Measurements from ENCODE around the gene EMSY. TPM values are rescaled to one million over a fixed set of nuclear protein-coding genes. Genes with fewer than 3 reads are reported as not detected.

Gene EMSY
- total and polyA plus RNA-seq, 2 donors (not counting 3 experiments of a cell fraction or from before 2014, with no cell fraction given) = 18.3 to 25.7 TPM

- Histone ChIP-seq H3K36me3 (ENCODE audit: control insufficient read depth in 2 of 2, extremely low read depth in 1 of 2, insufficient read depth in 2 of 2, low read length in 2 of 2) (no peaks in the 10 kb centered on the region), H3K4me1 (ENCODE audit: control insufficient read depth, extremely low read depth, insufficient read depth, low read length) (peaks cover 9% of the 10 kb centered on the region), H3K27ac (ENCODE audit: insufficient read depth, low read depth, low read length) (no peak overlapping the region), H3K9me1 (replicated peaks; ENCODE audit: control insufficient read depth, extremely low read depth, insufficient read depth, low read length) (no peaks in the 10 kb centered on the region), H4K20me1 (replicated peaks; ENCODE audit: control insufficient read depth, extremely low read depth, insufficient read depth, low read length) (no peaks in the 10 kb centered on the region), H3K27me3 (ENCODE audit: control insufficient read depth in 2 of 2, insufficient read depth in 2 of 2, low read length in 2 of 2) (no peaks in the 10 kb centered on the region), H3K79me2 (ENCODE audit: control insufficient read depth, insufficient read depth, low read length) (no peaks in the 10 kb centered on the region), H2AFZ (ENCODE audit: low read depth, low read length) (no peak overlapping the region), H3K4me2 (ENCODE audit: insufficient read depth, low read length) (no peak overlapping the region), H3K4me3 (replicated peaks in 1 of 3; ENCODE audit: insufficient read depth in 1 of 3, low read depth in 1 of 3, low read length in 3 of 3) (no peak overlapping the region), H3K9me3 (replicated peaks; ENCODE audit: control insufficient read depth, insufficient read depth, low read length) (no peaks in the 10 kb centered on the region), H3K9ac (replicated peaks; ENCODE audit: extremely low read depth, insufficient read depth, low read length) (no peak overlapping the region)
- dilution Hi-C loops (cut with MboI; ENCODE audit: extremely low pct_ligation_motif_present, low sequenced_read_pairs) = no loop called here
- ChIA-PET POLR2A (interaction anchor here (1.0 to 1.2 kb wide), 2 partner anchors 11 to 71 kb away, joined by 3 read pairs; partner anchors contain the start of gene LRRC32), CTCF (interaction anchor here (0.6 to 3.2 kb wide), 22 partner anchors 9 to 122 kb away, joined by 3 to 60 read pairs (median 5); partner anchors contain the start of gene LRRC32)
- DNase-seq (ENCODE audit: low read depth, low spot score) (no peak), FAIRE-seq (no peak)
- intact Hi-C loops (cut with micrococcal nuclease) = no loop called here
- no peak for TF ChIP-seq FOS (IDR thresholded peaks at IDR 0.05; ENCODE audit: borderline replicate concordance, insufficient read depth, low read length)
- TF ChIP-seq MAX (IDR thresholded peaks at IDR 0.05; ENCODE audit: insufficient read depth, insufficient read length) = no peak
- no peak for TF ChIP-seq GATA2 (IDR thresholded peaks at IDR 0.05; ENCODE audit: insufficient read depth, insufficient read length, low read depth, low read length)
- BruUV-seq (replicated peaks) = no TSS peak
Observed at GRCh38 chr11:76599041-76600013, 154.5 kb downstream of the EMSY start.

DNA sequence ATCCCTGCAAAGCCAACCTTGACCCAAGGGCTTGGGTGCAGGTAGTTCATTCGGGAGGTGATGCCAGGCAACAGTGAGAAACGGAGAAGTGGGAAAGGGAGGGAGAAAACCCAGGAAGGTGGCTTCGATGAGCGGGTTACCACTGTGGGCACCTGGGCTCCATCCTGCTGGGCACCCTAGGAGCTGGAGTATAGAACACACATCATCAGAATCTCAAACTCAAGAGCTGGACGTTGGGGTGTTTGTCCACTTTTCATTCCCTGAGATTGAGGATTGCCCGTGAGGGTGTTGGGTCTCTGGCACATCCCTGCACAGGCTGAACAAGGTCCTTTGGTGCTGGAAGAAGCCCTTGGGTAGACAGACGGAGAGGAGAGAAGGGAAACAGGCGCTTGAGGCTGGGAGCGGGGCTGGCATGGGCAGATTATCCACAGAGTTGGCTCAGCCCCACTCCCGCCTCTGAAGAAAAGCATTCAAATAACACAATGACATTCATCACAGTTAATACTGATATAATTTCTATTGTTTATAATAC lies 155.4 kb downstream of the EMSY start:
- Histone ChIP-seq H3K4me3 (replicated peaks in 1 of 3; ENCODE audit: insufficient read depth in 1 of 3, low read depth in 1 of 3, low read length in 3 of 3) (no peak overlapping the region), H3K9me1 (replicated peaks; ENCODE audit: control insufficient read depth, extremely low read depth, insufficient read depth, low read length) (no peaks in the 10 kb centered on the region), H3K79me2 (ENCODE audit: control insufficient read depth, insufficient read depth, low read length) (no peaks in the 10 kb centered on the region), H3K27ac (ENCODE audit: insufficient read depth, low read depth, low read length) (no peak overlapping the region), H3K27me3 (ENCODE audit: control insufficient read depth in 2 of 2, insufficient read depth in 2 of 2, low read length in 2 of 2) (no peaks in the 10 kb centered on the region), H3K4me1 (ENCODE audit: control insufficient read depth, extremely low read depth, insufficient read depth, low read length) (peaks cover 9% of the 10 kb centered on the region), H3K9ac (replicated peaks; ENCODE audit: extremely low read depth, insufficient read depth, low read length) (no peak overlapping the region), H4K20me1 (replicated peaks; ENCODE audit: control insufficient read depth, extremely low read depth, insufficient read depth, low read length) (no peaks in the 10 kb centered on the region), H3K9me3 (replicated peaks; ENCODE audit: control insufficient read depth, insufficient read depth, low read length) (no peaks in the 10 kb centered on the region), H3K36me3 (ENCODE audit: control insufficient read depth in 2 of 2, extremely low read depth in 1 of 2, insufficient read depth in 2 of 2, low read length in 2 of 2) (no peaks in the 10 kb centered on the region), H3K4me2 (ENCODE audit: insufficient read depth, low read length) (no peak overlapping the region), H2AFZ (ENCODE audit: low read depth, low read length) (no peak overlapping the region)
- TF ChIP-seq FOS (IDR thresholded peaks at IDR 0.05; ENCODE audit: borderline replicate concordance, insufficient read depth, low read length) = no peak
- no peak for TF ChIP-seq POLR2AphosphoS5 (IDR thresholded peaks at IDR 0.05; ENCODE audit: insufficient read depth, low read depth, low read length)
- no peak for TF ChIP-seq POLR2A (IDR thresholded peaks at IDR 0.05; ENCODE audit: low read depth, low read length)
- TF ChIP-seq MAX (IDR thresholded peaks at IDR 0.05; ENCODE audit: insufficient read depth, insufficient read length) = no peak
- no peak for TF ChIP-seq GATA2 (IDR thresholded peaks at IDR 0.05; ENCODE audit: insufficient read depth, insufficient read length, low read depth, low read length)
- TF ChIP-seq, protein P1, sequence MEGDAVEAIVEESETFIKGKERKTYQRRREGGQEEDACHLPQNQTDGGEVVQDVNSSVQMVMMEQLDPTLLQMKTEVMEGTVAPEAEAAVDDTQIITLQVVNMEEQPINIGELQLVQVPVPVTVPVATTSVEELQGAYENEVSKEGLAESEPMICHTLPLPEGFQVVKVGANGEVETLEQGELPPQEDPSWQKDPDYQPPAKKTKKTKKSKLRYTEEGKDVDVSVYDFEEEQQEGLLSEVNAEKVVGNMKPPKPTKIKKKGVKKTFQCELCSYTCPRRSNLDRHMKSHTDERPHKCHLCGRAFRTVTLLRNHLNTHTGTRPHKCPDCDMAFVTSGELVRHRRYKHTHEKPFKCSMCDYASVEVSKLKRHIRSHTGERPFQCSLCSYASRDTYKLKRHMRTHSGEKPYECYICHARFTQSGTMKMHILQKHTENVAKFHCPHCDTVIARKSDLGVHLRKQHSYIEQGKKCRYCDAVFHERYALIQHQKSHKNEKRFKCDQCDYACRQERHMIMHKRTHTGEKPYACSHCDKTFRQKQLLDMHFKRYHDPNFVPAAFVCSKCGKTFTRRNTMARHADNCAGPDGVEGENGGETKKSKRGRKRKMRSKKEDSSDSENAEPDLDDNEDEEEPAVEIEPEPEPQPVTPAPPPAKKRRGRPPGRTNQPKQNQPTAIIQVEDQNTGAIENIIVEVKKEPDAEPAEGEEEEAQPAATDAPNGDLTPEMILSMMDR (IDR thresholded peaks at IDR 0.05; ENCODE audit: extremely low read depth in 1 of 2, insufficient read depth in 1 of 2, low read depth in 1 of 2, low read length in 2 of 2) = no peak
- TF ChIP-seq EZH2 (IDR thresholded peaks at IDR 0.05; ENCODE audit: borderline replicate concordance, low read depth, low read length, severe bottlenecking) = no peak
- no peak for TF ChIP-seq MYC (IDR thresholded peaks at IDR 0.05; ENCODE audit: low read depth, low read length)
- no peak for TF ChIP-seq JUN (IDR thresholded peaks at IDR 0.05; ENCODE audit: borderline replicate concordance, insufficient read depth, insufficient read length, low read depth)
- FAIRE-seq (no peak), DNase-seq (ENCODE audit: low read depth, low spot score) (no peak)
- intact Hi-C loops (cut with micrococcal nuclease) = no loop called here
- POLR2A ChIA-PET = no interaction called here
- CTCF ChIA-PET = interaction anchor here (2.3 to 3.2 kb wide), 3 partner anchors 22 to 80 kb away, joined by 17 to 60 read pairs (median 18); no protein-coding TSS in a partner anchor
- dilution Hi-C loops (cut with MboI; ENCODE audit: extremely low pct_ligation_motif_present, low sequenced_read_pairs) = no loop called here
- BruUV-seq (replicated peaks) = no TSS peak

Measured in endothelial cell of umbilical vein (primary cell).